NB4 (cell line): ENCODE data around the gene CREB5.

ENCODE experiments used
- DNase-seq: peaks from one replicate; pipeline ENCODE4 v3.0.0; 2010; ENCODE audit warnings: low read depth
- H3K4me3 ChIP-seq: one replicate; pipeline ENCODE4 v1.5.1; 2011; ENCODE audit warnings: mild to moderate bottlenecking, low read depth, low read length, moderate library complexity
- MAX ChIP-seq: IDR thresholded peaks from 2 replicates; pipeline ENCODE4 v1.6.1; 2011; ENCODE audit warnings: low read depth, low read length
- MYC ChIP-seq: IDR thresholded peaks from 2 replicates; pipeline ENCODE4 v1.6.1; 2011; ENCODE audit warnings: low read depth, low read length
- POLR2A ChIP-seq: IDR thresholded peaks from 2 replicates; pipeline ENCODE4 v1.6.1; 2011; ENCODE audit warnings: mild to moderate bottlenecking; ENCODE audit not compliant: insufficient read length; ENCODE audit errors: extremely low read depth
- TF ChIP-seq, protein P1 (sequence below): IDR thresholded peaks from one replicate; pipeline ENCODE4 v1.5.1; 2012; ENCODE audit warnings: low read depth, low read length

Gene CREB5

GRCh38 chr7:28703037-28703765 is 290.9 kb downstream of the CREB5 start:
- no peak overlapping the region for H3K4me3 ChIP-seq
- TF ChIP-seq, protein P1, sequence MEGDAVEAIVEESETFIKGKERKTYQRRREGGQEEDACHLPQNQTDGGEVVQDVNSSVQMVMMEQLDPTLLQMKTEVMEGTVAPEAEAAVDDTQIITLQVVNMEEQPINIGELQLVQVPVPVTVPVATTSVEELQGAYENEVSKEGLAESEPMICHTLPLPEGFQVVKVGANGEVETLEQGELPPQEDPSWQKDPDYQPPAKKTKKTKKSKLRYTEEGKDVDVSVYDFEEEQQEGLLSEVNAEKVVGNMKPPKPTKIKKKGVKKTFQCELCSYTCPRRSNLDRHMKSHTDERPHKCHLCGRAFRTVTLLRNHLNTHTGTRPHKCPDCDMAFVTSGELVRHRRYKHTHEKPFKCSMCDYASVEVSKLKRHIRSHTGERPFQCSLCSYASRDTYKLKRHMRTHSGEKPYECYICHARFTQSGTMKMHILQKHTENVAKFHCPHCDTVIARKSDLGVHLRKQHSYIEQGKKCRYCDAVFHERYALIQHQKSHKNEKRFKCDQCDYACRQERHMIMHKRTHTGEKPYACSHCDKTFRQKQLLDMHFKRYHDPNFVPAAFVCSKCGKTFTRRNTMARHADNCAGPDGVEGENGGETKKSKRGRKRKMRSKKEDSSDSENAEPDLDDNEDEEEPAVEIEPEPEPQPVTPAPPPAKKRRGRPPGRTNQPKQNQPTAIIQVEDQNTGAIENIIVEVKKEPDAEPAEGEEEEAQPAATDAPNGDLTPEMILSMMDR, result no peak
- TF ChIP-seq POLR2A (no peak), MYC (no peak), MAX (no peak)
- DNase-seq, result no peak

DNA sequence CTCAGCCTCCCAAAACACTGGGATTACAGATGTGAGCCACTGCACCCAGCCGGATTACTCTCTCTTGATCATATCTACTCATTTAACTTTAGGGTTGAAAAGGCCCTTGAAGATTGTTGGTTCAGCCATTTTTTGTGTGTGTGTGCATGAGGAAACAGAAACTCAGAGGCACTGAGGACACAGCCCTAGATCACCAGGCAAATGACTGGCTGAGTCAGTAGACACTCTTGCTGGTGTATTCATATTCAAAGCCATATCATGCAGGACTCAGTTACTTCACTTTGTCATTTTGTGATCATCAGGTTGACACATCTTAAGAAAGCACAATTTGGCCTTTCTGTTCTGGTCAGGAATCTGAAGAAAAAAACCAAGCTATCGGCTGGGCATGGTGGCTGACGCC is 292.4 kb downstream of the CREB5 start:
- TF ChIP-seq POLR2A (no peak), MAX (no peak)
- no peak overlapping the region for H3K4me3 ChIP-seq
- no peak for DNase-seq

- no peak overlapping the region for H3K4me3 ChIP-seq
- DNase-seq, result no peak
- TF ChIP-seq MYC, result no peak
- TF ChIP-seq MAX, result no peak
- TF ChIP-seq, protein P1, result no peak
- no peak for TF ChIP-seq POLR2A
Measured at GRCh38 chr7:28705350-28705749, 293.0 kb downstream of the CREB5 start.

DNA sequence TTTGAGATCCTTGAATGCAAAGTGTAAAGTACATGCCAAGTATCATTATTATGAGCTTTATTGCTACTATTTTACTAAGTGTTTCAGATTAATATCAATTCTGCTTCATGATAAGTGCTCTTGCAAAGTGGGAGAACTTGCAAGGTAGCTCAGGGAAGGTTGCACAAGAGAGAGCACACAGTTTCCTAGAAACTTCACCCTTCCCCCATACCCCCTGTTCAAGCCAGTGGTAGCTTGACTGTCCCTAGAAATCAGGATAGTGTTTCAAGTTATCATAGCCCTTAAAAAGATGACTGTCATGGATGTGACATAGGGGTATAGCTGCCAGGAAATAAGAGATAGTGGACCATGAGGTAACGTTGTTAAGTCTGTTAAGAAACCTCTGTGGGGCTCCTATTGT is 294.3 kb downstream of the CREB5 start:
- TF ChIP-seq POLR2A (no peak), MAX (no peak), MYC (no peak)
- TF ChIP-seq, protein P1, result no peak
- no peak for DNase-seq
- H3K4me3 ChIP-seq, result no peak overlapping the region

DNA sequence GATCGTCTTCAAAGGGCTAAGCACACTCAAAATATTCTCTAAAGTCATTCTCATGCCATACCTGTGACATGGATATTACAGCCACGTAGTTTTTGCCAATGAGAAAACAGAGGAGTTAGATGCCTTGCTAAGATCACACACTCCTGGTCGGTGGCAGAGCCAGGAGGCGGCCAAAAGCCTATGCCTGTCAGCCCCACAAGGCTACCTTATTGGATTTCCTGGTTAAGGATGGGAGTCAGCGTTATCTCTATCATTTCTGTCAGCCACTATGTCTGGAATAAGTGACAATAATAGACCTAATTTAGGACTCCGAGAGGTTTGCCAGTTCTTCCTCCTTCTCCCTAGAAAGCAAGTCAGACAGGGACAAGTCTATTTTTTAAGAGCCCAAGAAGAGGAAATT is 295.0 kb downstream of the CREB5 start:
- no peak for TF ChIP-seq MYC
- no peak for TF ChIP-seq MAX
- TF ChIP-seq, protein P1, result no peak
- no peak for DNase-seq
- H3K4me3 ChIP-seq, result no peak overlapping the region

- no peak for TF ChIP-seq MYC
- DNase-seq, result no peak
- H3K4me3 ChIP-seq, result no peak overlapping the region
Measured at GRCh38 chr7:28708033-28708951, 296.0 kb downstream of the CREB5 start.
